Fibroblast of lung (primary cell): ENCODE data around the gene RPS25. TPM values are rescaled to one million over a fixed set of nuclear protein-coding genes. Genes with fewer than 3 reads are reported as not detected.
"Not testable (repeated sequence)": the region's sequence is repeated elsewhere in the genome, so short reads cannot be mapped to it uniquely, and the experiment has no call there.

Source experiments
- DNase-seq, 2 donors: peaks; one replicate each; pipeline versions ENCODE4 v3.0.0 to v3.0.0-alpha.2; 2010; ENCODE audit warnings: low read depth in 2 of 2
- H2AFZ ChIP-seq: 2 replicates; pipeline ENCODE4 v1.5.1; 2012; ENCODE audit warnings: low read length, control low read depth, inconsistent platforms
- H3K27ac ChIP-seq: 2 replicates; pipeline ENCODE4 v1.5.1; 2011; ENCODE audit warnings: low read length, control low read depth; ENCODE audit not compliant: insufficient read depth
- H3K27me3 ChIP-seq: 2 replicates; pipeline ENCODE4 v1.5.1; 2011; ENCODE audit warnings: mild to moderate bottlenecking, low read length; ENCODE audit not compliant: control insufficient read depth, insufficient read depth
- H3K36me3 ChIP-seq: 2 replicates; pipeline ENCODE4 v1.5.1; 2011; ENCODE audit warnings: low read length; ENCODE audit not compliant: control insufficient read depth, insufficient read depth
- H3K4me1 ChIP-seq: 2 replicates; pipeline ENCODE4 v1.5.1; 2011; ENCODE audit warnings: low read length; ENCODE audit not compliant: control insufficient read depth, insufficient read depth; ENCODE audit errors: extremely low read depth
- H3K4me2 ChIP-seq: 2 replicates; pipeline ENCODE4 v1.5.1; 2011; ENCODE audit warnings: low read length, control low read depth; ENCODE audit not compliant: insufficient read depth; ENCODE audit errors: extremely low read depth
- H3K4me3 ChIP-seq, 4 experiments: fragments of 200-600 bp in 1 of 4; sonication (generic) in 1 of 4; replicated peaks in 1 of 4; 2 replicates each; pipeline ENCODE4 v1.5.1; 2011 to 2016; ENCODE audit warnings: low read length in 4 of 4, low read depth in 3 of 4, mild to moderate bottlenecking in 3 of 4, control low read depth in 2 of 4, inconsistent platforms in 1 of 4, mixed read lengths in 1 of 4; ENCODE audit not compliant: insufficient read depth in 1 of 4; ENCODE audit errors: control extremely low read depth in 1 of 4
- H3K79me2 ChIP-seq: 2 replicates; pipeline ENCODE4 v1.5.1; 2012; ENCODE audit warnings: mild to moderate bottlenecking, low read length, inconsistent platforms; ENCODE audit not compliant: control insufficient read depth, insufficient read depth
- H3K9ac ChIP-seq: 2 replicates; pipeline ENCODE4 v1.5.1; 2011; ENCODE audit warnings: mild to moderate bottlenecking, low read length, control low read depth; ENCODE audit not compliant: insufficient read depth
- H3K9me3 ChIP-seq: 2 replicates; pipeline ENCODE4 v1.5.1; 2012; ENCODE audit warnings: low read depth, low read length; ENCODE audit not compliant: control insufficient read depth, insufficient read depth
- H4K20me1 ChIP-seq: 2 replicates; pipeline ENCODE4 v1.5.1; 2011; ENCODE audit warnings: low read length; ENCODE audit not compliant: control insufficient read depth, insufficient read depth; ENCODE audit errors: extremely low read depth
- EZH2 ChIP-seq: IDR thresholded peaks from 2 replicates; pipeline ENCODE4 v1.5.1; 2012; ENCODE audit warnings: low read length, control low read depth, mild to moderate bottlenecking; ENCODE audit errors: missing control alignments
- polyA plus RNA-seq, 2 donors: library from polyadenylated mRNA; depleted of rRNA in 1 of 2; stranded (reverse) in 1 of 2; unstranded in 1 of 2; fragments of >200 nt; gene quantifications; 2 replicates each; pipeline ENCODE4 v1.2.1, GENCODE V29; 2011 to 2012; ENCODE audit warnings: missing spikeins in 1 of 2
- total RNA-seq: library from RNA; depleted of rRNA; stranded (reverse); fragments of >200 nt; gene quantifications from 2 replicates; pipeline ENCODE4 v1.2.1, GENCODE V29; 2014
- TF ChIP-seq, protein P1 (sequence below), 2 donors: IDR thresholded peaks in 1 of 2; conservative IDR thresholded peaks in 1 of 2; 1 replicate in 1 of 2; 2 replicates in 1 of 2; pipeline ENCODE4 v1.5.1; 2011 to 2012; ENCODE audit warnings: low read length in 2 of 2, control low read depth in 1 of 2, inconsistent platforms in 1 of 2, low read depth in 1 of 2, mild to moderate bottlenecking in 1 of 2

RPS25 gene
- total and polyA plus RNA-seq, 2 donors (not counting 1 experiment from before 2014, with no cell fraction given): 525 to 2,775 TPM

DNA sequence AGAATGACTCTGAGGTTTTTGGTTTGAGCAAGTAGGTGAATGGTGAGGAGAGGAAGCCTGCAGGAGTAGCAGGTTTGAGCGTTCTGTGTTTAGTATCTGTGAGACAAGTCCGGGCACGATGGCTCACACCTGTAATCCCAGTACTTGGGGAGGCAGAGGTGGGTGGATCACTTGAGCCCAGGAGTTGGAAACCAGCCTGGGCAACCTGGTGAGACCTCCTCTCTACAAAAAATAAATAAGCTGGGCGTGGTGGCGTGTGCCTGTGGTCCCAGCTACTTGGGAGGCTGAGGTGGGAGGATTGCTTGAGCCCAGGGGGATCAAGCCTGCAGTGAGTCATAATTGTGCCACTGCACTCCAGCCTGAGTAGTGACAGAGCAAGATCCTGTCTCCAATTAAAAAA, 29.9 kb downstream of the RPS25 start:
- no peak overlapping the region for H3K4me2 ChIP-seq
- H3K9me3 ChIP-seq: no peaks in the 10 kb centered on the region
- H3K4me1 ChIP-seq: no peaks in the 10 kb centered on the region
- DNase-seq: no peak
- H3K27ac ChIP-seq: no peak overlapping the region
- no peaks in the 10 kb centered on the region for H3K36me3 ChIP-seq
- TF ChIP-seq, protein P1, sequence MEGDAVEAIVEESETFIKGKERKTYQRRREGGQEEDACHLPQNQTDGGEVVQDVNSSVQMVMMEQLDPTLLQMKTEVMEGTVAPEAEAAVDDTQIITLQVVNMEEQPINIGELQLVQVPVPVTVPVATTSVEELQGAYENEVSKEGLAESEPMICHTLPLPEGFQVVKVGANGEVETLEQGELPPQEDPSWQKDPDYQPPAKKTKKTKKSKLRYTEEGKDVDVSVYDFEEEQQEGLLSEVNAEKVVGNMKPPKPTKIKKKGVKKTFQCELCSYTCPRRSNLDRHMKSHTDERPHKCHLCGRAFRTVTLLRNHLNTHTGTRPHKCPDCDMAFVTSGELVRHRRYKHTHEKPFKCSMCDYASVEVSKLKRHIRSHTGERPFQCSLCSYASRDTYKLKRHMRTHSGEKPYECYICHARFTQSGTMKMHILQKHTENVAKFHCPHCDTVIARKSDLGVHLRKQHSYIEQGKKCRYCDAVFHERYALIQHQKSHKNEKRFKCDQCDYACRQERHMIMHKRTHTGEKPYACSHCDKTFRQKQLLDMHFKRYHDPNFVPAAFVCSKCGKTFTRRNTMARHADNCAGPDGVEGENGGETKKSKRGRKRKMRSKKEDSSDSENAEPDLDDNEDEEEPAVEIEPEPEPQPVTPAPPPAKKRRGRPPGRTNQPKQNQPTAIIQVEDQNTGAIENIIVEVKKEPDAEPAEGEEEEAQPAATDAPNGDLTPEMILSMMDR (conservative IDR thresholded peaks at IDR 0.05 in 1 of 2, IDR thresholded peaks at IDR 0.05 in 1 of 2; ENCODE audit: low read depth in 1 of 2, low read length in 2 of 2): no peak
- TF ChIP-seq EZH2: no peak
- no peak overlapping the region for H3K4me3 ChIP-seq
- H2AFZ ChIP-seq: no peak overlapping the region
- H3K9ac ChIP-seq: no peak overlapping the region
- H3K79me2 ChIP-seq: no peaks in the 10 kb centered on the region
- H4K20me1 ChIP-seq: no peaks in the 10 kb centered on the region
- H3K27me3 ChIP-seq: no peaks in the 10 kb centered on the region

DNA sequence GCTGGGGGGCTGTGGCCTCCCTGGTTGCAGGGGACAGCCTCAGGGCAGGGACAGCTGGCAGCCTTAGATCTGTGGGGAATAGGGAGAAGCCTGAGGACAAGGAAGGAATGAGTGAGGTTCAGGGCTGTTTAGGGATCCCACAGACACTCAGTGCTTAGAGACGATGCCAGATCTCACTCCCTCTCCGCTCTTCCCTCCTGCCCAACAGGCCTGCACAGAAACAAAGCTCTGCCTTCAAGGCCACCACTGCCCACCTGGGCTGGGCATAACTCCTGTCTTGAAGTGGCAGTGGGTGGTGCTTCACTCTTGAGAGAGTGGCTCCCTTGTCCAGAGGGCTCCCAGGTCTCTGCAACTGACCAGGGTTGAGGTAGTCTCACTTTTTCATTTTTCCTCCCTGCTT, 33.3 kb downstream of the RPS25 start:
- H3K9me3 ChIP-seq: no peaks in the 10 kb centered on the region
- H3K9ac ChIP-seq: no peak overlapping the region
- no peaks in the 10 kb centered on the region for H3K4me1 ChIP-seq
- TF ChIP-seq, protein P1 (conservative IDR thresholded peaks at IDR 0.05 in 1 of 2, IDR thresholded peaks at IDR 0.05 in 1 of 2; ENCODE audit: low read depth in 1 of 2, low read length in 2 of 2): no peak
- no peak for TF ChIP-seq EZH2
- no peak overlapping the region for H3K4me2 ChIP-seq
- H3K27me3 ChIP-seq: no peaks in the 10 kb centered on the region
- no peaks in the 10 kb centered on the region for H4K20me1 ChIP-seq
- DNase-seq: no peak
- no peaks in the 10 kb centered on the region for H3K36me3 ChIP-seq
- H2AFZ ChIP-seq: no peak overlapping the region
- H3K4me3 ChIP-seq: no peak overlapping the region
- H3K27ac ChIP-seq: no peak overlapping the region
- H3K79me2 ChIP-seq: no peaks in the 10 kb centered on the region

DNA sequence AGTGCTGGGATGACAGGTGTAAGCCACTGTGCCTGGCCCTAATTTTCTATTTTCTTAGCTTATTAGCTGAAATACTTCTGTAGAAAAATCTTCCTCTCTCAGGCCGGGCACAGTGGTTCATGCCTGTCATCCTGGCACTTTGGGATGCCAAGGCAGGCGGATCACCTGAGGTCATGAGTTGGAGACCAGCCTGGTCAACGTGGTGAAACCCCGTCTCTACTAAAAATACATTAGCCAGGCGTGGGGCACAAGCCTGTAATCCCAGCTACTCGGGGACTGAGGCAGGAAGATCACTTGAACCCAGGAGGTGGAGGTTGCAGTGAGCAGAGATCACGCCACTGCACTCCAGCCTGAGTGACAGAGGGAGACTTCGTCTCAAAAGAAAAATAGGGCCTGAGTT, 33.8 kb downstream of the RPS25 start:
- not testable (repeated sequence) for DNase-seq, H3K4me2 ChIP-seq, H4K20me1 ChIP-seq, H3K79me2 ChIP-seq, H3K9me3 ChIP-seq, H2AFZ ChIP-seq, H3K27ac ChIP-seq, H3K36me3 ChIP-seq, H3K9ac ChIP-seq, H3K4me3 ChIP-seq, H3K4me1 ChIP-seq, H3K27me3 ChIP-seq
